H9 (cell line): ENCODE results near the gene HLA-F. TPM values are rescaled to one million over a fixed set of nuclear protein-coding genes. Genes with fewer than 3 reads are reported as not detected.

Source experiments
- DNase-seq: peaks from one replicate; pipeline ENCODE4 v3.0.0-alpha.2; 2017
- H2AFZ ChIP-seq: one replicate; pipeline ENCODE4 v1.6.1; 2013; ENCODE audit warnings: mild to moderate bottlenecking, low read length, control low read depth, moderate library complexity
- H2AK5ac ChIP-seq: 2 replicates; pipeline ENCODE4 v1.6.1; 2013; ENCODE audit warnings: low read length, control low read depth, mixed read lengths; ENCODE audit not compliant: insufficient read length
- H2BK120ac ChIP-seq: one replicate; pipeline ENCODE4 v1.6.1; 2013; ENCODE audit warnings: low read depth, mild to moderate bottlenecking, low read length, control low read depth, inconsistent platforms; ENCODE audit not compliant: poor library complexity, severe bottlenecking
- H2BK12ac ChIP-seq: 2 replicates; pipeline ENCODE4 v1.6.1; 2013; ENCODE audit warnings: low read length, control low read depth, mixed read lengths, low read depth; ENCODE audit not compliant: insufficient read length
- H2BK15ac ChIP-seq: 2 replicates; pipeline ENCODE4 v1.6.1; 2013; ENCODE audit warnings: low read depth, low read length, control low read depth
- H2BK20ac ChIP-seq: one replicate; pipeline ENCODE4 v1.6.1; 2013; ENCODE audit warnings: low read depth, mild to moderate bottlenecking, low read length, control low read depth, inconsistent platforms; ENCODE audit not compliant: poor library complexity, severe bottlenecking
- H2BK5ac ChIP-seq: 2 replicates; pipeline ENCODE4 v1.6.1; 2013; ENCODE audit warnings: low read length, control low read depth, mixed read lengths; ENCODE audit not compliant: insufficient read length
- H3K14ac ChIP-seq: 2 replicates; pipeline ENCODE4 v1.6.1; 2013; ENCODE audit warnings: low read length, control low read depth; ENCODE audit not compliant: insufficient read depth
- H3K18ac ChIP-seq: 2 replicates; pipeline ENCODE4 v1.6.1; 2013; ENCODE audit warnings: low read depth, mild to moderate bottlenecking, mixed read lengths, low read length, control low read depth; ENCODE audit not compliant: insufficient read length
- H3K23ac ChIP-seq: 2 replicates; pipeline ENCODE4 v1.6.1; 2013; ENCODE audit warnings: low read length, control low read depth, mixed read lengths, low read depth; ENCODE audit not compliant: insufficient read length
- H3K23me2 ChIP-seq: 2 replicates; pipeline ENCODE4 v1.6.1; 2013; ENCODE audit warnings: low read depth, mild to moderate bottlenecking, mixed read lengths, low read length, control low read depth; ENCODE audit not compliant: insufficient read length, poor library complexity, severe bottlenecking
- H3K27ac ChIP-seq: 2 replicates; pipeline ENCODE4 v1.5.1; 2013; ENCODE audit warnings: low read length, control low read depth, mixed read lengths, low read depth; ENCODE audit not compliant: insufficient read length
- H3K27me3 ChIP-seq: 2 replicates; pipeline ENCODE4 v1.6.1; 2013; ENCODE audit warnings: low read length, control low read depth, inconsistent platforms; ENCODE audit not compliant: insufficient read depth
- H3K4ac ChIP-seq: 2 replicates; pipeline ENCODE4 v1.6.1; 2013; ENCODE audit warnings: low read depth, mild to moderate bottlenecking, control low read depth, inconsistent platforms, low read length, moderate library complexity
- H3K4me1 ChIP-seq: 2 replicates; pipeline ENCODE4 v1.6.1; 2013; ENCODE audit warnings: low read length, control low read depth, inconsistent platforms; ENCODE audit not compliant: insufficient read depth
- H3K4me2 ChIP-seq: 2 replicates; pipeline ENCODE4 v1.6.1; 2013; ENCODE audit warnings: low read length, control low read depth, mixed read lengths; ENCODE audit not compliant: insufficient read length, insufficient read depth
- H3K56ac ChIP-seq: 2 replicates; pipeline ENCODE4 v1.6.1; 2013; ENCODE audit warnings: low read depth, mild to moderate bottlenecking, mixed read lengths, low read length, control low read depth; ENCODE audit not compliant: insufficient read length
- H3K79me1 ChIP-seq: 2 replicates; pipeline ENCODE4 v1.6.1; 2013; ENCODE audit warnings: low read depth, mild to moderate bottlenecking, moderate library complexity, low read length, control low read depth, inconsistent platforms; ENCODE audit not compliant: insufficient read depth, poor library complexity, severe bottlenecking
- H3K79me2 ChIP-seq: 2 replicates; pipeline ENCODE4 v1.6.1; 2013; ENCODE audit warnings: low read length, control low read depth, inconsistent platforms; ENCODE audit not compliant: insufficient read depth
- H3K9ac ChIP-seq: 2 replicates; pipeline ENCODE4 v1.6.1; 2013; ENCODE audit warnings: low read length, control low read depth, mixed read lengths; ENCODE audit not compliant: insufficient read length; ENCODE audit errors: extremely low read depth
- H3K9me3 ChIP-seq: one replicate; pipeline ENCODE4 v1.6.1; 2013; ENCODE audit warnings: low read depth, low read length, inconsistent platforms; ENCODE audit not compliant: control insufficient read depth
- H3T11ph ChIP-seq: one replicate; pipeline ENCODE4 v1.6.1; 2013; ENCODE audit warnings: mild to moderate bottlenecking, low read length, control low read depth, inconsistent platforms
- H4K20me1 ChIP-seq: one replicate; pipeline ENCODE4 v1.6.1; 2013; ENCODE audit not compliant: control insufficient read depth, insufficient read length, insufficient read depth
- H4K5ac ChIP-seq: 2 replicates; pipeline ENCODE4 v1.6.1; 2013; ENCODE audit warnings: low read depth, mild to moderate bottlenecking, mixed read lengths, low read length, control low read depth; ENCODE audit not compliant: insufficient read length
- H4K8ac ChIP-seq: replicated peaks from 2 replicates; pipeline ENCODE4 v1.6.1; 2013; ENCODE audit warnings: low read length, control low read depth, mixed read lengths, low read depth; ENCODE audit not compliant: insufficient read length
- H4K91ac ChIP-seq: 2 replicates; pipeline ENCODE4 v1.6.1; 2013; ENCODE audit warnings: low read depth, mild to moderate bottlenecking, moderate library complexity, mixed read lengths, low read length, control low read depth; ENCODE audit not compliant: insufficient read length
- H3K27ac Mint-ChIP-seq, 3 experiments: 2 replicates in 2 of 3; 3 replicates in 1 of 3; pipeline ENCODE4 v1.8.0; 2020 to 2021; ENCODE audit warnings: mixed read lengths in 3 of 3, mild to moderate bottlenecking in 1 of 3, moderate library complexity in 1 of 3
- H3K27me3 Mint-ChIP-seq: 2 replicates; pipeline ENCODE4 v1.8.0; 2021; ENCODE audit warnings: low read depth, mild to moderate bottlenecking, moderate library complexity, mixed read lengths
- H3K36me3 Mint-ChIP-seq, 3 experiments: 2 replicates in 2 of 3; 3 replicates in 1 of 3; pipeline ENCODE4 v1.8.0; 2020 to 2021; ENCODE audit warnings: low read depth in 3 of 3, mixed read lengths in 3 of 3; ENCODE audit not compliant: insufficient read depth in 1 of 3
- H3K4me1 Mint-ChIP-seq, 2 experiments: 2 replicates each; pipeline ENCODE4 v1.8.0; 2020; ENCODE audit warnings: mixed read lengths in 2 of 2
- H3K4me3 Mint-ChIP-seq, 2 experiments: 2 replicates in 1 of 2; 3 replicates in 1 of 2; pipeline ENCODE4 v1.8.0; 2020 to 2021; ENCODE audit warnings: mild to moderate bottlenecking in 2 of 2, mixed read lengths in 2 of 2, moderate library complexity in 1 of 2
- H3K9me3 Mint-ChIP-seq, 2 experiments: 2 replicates in 1 of 2; 3 replicates in 1 of 2; pipeline ENCODE4 v1.8.0; 2020; ENCODE audit warnings: mild to moderate bottlenecking in 2 of 2, mixed read lengths in 2 of 2, moderate library complexity in 1 of 2
- WGBS: extraction: QIAGEN DNeasy Blood & Tissue Kit; methylation state at CpG from one replicate; pipeline ENCODE4 v1.1.7; 2013; ENCODE audit warnings: missing lambda C conversion rate, low lambda C conversion rate, mixed read lengths; ENCODE audit not compliant: insufficient read length; ENCODE audit errors: extremely low coverage; 5-methylcytosine and 5-hydroxymethylcytosine counted together
- total RNA-seq: library from RNA; stranded (reverse); gene quantifications from 2 replicates; pipeline ENCODE4 v1.2.1, GENCODE V29; 2021
- TF ChIP-seq, protein P1 (sequence below): fragments of 200-600 bp; sonication (generic); conservative IDR thresholded peaks from 3 replicates; pipeline ENCODE4 v1.8.0; 2021; ENCODE audit warnings: antibody characterized with exemption, mild to moderate bottlenecking

Gene HLA-F
- total RNA-seq, 1 experiment from 2014 or later, result 7.4 TPM

DNA sequence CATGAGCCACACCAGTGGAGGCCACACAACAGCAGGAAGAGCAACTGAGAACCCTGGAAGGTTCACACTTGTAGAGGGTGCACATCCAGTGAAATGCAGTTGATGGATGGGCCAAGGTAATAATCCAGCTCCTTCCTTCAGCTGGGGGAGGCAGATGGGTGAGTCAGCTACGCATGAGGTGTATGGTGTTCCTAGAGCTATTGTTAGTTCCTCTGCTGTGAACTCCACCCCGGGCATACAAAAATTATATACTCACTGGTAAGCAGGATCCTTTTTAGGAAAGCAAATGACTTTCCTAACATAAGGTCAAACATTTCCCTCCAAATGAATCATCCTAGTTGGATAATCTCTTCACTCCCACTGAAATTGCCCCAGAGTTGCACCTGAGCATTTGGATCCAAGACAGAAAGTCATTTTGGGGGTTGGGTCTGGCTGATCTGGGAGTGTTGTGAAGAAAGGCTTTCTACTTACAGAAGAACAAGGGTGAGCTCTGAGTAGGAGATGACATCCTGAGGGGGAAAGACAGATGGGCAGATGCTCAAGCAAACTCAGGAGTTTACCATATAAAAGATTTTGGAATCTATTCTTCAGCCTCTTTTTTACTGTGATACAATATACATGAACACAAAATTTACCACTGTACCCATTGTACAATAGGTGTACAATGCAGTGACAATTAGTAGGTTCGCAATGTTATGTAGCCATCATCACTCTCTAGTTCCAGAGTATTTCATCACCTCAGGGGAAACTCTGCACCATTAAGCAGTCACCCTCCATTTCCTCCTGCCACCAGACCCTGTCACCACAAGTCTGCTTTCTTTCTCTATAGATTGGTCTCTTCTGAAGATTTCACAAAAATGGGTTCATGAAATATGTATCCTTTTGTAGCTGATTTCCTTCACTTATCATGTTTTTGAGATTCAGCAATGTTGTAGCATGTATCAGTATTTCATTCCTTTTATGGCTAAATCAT lies 11.1 kb downstream of the HLA-F start:
- TF ChIP-seq, protein P1, sequence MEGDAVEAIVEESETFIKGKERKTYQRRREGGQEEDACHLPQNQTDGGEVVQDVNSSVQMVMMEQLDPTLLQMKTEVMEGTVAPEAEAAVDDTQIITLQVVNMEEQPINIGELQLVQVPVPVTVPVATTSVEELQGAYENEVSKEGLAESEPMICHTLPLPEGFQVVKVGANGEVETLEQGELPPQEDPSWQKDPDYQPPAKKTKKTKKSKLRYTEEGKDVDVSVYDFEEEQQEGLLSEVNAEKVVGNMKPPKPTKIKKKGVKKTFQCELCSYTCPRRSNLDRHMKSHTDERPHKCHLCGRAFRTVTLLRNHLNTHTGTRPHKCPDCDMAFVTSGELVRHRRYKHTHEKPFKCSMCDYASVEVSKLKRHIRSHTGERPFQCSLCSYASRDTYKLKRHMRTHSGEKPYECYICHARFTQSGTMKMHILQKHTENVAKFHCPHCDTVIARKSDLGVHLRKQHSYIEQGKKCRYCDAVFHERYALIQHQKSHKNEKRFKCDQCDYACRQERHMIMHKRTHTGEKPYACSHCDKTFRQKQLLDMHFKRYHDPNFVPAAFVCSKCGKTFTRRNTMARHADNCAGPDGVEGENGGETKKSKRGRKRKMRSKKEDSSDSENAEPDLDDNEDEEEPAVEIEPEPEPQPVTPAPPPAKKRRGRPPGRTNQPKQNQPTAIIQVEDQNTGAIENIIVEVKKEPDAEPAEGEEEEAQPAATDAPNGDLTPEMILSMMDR, result no peak
- no peak overlapping the region for H4K5ac ChIP-seq
- no peak overlapping the region for H3K4me3 Mint-ChIP-seq

More for the DNA sequence above, 11.1 kb downstream of the HLA-F start:
- Histone ChIP-seq H3K18ac (no peak overlapping the region), H2BK15ac (no peak overlapping the region), H3K79me1 (no peaks in the 10 kb centered on the region), H3K27ac (no peak overlapping the region), H4K91ac (no peak overlapping the region), H3K9ac (no peak overlapping the region), H2AFZ (no peak overlapping the region), H2BK5ac (no peak overlapping the region), H3K23ac (no peak overlapping the region), H3K4me2 (no peak overlapping the region), H3K27me3 (no peaks in the 10 kb centered on the region), H4K20me1 (no peaks in the 10 kb centered on the region), H4K8ac (no peak overlapping the region), H3K9me3 (no peaks in the 10 kb centered on the region), H3K14ac (no peak overlapping the region), H3K4me1 (no peaks in the 10 kb centered on the region), H3K23me2 (no peaks in the 10 kb centered on the region), H2BK120ac (no peak overlapping the region), H3K4ac (no peak overlapping the region), H2BK12ac (no peak overlapping the region), H2BK20ac (no peak overlapping the region), H3K79me2 (no peaks in the 10 kb centered on the region), H3T11ph (no peak overlapping the region), H3K56ac (no peak overlapping the region), H2AK5ac (no peak overlapping the region)
- Mint-ChIP-seq H3K27me3 (peaks cover 8% of the 10 kb centered on the region), H3K27ac (no peak overlapping the region), H3K4me1 (peaks cover 2 to 5% of the 10 kb centered on the region in 2 experiments; a peak in 2 of 4 replicates), H3K36me3 (no peaks in the 10 kb centered on the region; a peak in 1 of 7 replicates), H3K9me3 (no peaks in the 10 kb centered on the region)
- no peak for DNase-seq
- no CpG with 5 or more reads among the region's 3 CpGs for WGBS
